Activated CD8-positive, alpha-beta memory T cell treated with anti-CD3 and anti-CD28 coated beads, Interleukin-2, amount 50 U/mL, for 1 hour (primary cell): ENCODE measurements around the gene KRTAP20-3.

Source experiments
- DNase-seq: peaks from one replicate; pipeline ENCODE4 v3.0.0-alpha.2; 2020; ENCODE audit errors: extremely low read depth

The KRTAP20-3 gene

DNA sequence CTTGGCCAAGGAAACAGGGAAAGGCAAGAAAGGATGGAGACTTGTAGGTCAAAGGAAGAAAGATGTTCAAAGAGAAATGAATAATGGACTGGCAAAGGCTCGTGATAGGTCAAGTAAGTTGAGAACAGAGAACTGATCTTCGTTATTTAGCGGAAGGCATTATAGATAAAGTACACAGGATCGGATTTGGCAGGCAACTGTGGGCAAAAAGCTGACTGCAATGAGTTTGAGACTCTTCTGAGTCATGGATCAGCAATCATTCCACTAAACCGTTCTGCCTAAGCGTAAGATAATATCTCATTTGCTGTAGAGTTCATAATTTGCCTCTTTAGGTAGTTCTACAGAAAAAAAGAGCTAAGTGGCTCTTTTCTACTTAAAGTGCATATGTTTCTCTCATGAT is 41.8 kb downstream of the KRTAP20-3 start:
- no peak for DNase-seq

DNA sequence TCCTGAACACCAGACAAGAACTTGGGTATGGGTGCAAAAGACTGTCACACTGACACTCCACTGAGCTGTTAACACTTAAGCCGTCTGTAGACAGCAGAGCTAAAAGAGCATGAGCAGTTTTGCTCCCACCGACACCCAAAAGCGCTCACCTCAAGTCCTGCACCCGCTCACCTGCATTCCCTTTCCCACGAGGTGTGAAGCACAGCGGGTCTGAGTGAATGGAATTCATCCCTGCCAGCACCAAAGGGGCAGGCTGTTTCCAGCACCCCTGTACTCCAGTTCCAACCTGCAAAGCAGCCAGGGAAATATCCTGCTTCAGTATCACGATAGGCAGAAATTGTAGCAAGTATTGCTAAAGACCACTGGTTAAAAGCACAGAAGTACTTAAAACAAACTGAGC is 47.2 kb downstream of the KRTAP20-3 start:
- DNase-seq, result no peak
